ENCODE data around the gene FAM13A.
A peak's percentile ranks its signal among the peaks of the same experiment; 100 is the strongest.

Gene FAM13A

GRCh38 chr4:88775026-88775425 lies 282.0 kb downstream of the FAM13A start:
- no peak for TF ChIP-seq CTCF (IDR thresholded peaks at IDR 0.05; ENCODE audit: insufficient read depth, low read length, missing control alignments)
- CTCF ChIA-PET = no interaction called here
- H3K4me3 ChIP-seq (ENCODE audit: low read depth, low read length) = no peak overlapping the region
- POLR2A ChIA-PET = no interaction called here
- DNase-seq (ENCODE audit: low read depth, low spot score) = no peak

GRCh38 chr4:88771883-88772450 lies 285.0 kb downstream of the FAM13A start:
- TF ChIP-seq CTCF (IDR thresholded peaks at IDR 0.05; ENCODE audit: insufficient read depth, low read length, missing control alignments) = no peak
- no peak overlapping the region for H3K4me3 ChIP-seq (ENCODE audit: low read depth, low read length)
- CTCF ChIA-PET = interaction anchor here (0.6 to 1.4 kb wide), 3 partner anchors 15 to 252 kb away, joined by 3 to 4 read pairs (median 3); no protein-coding TSS in a partner anchor
- DNase-seq (ENCODE audit: low read depth, low spot score) = no peak
- POLR2A ChIA-PET = no interaction called here

- POLR2A ChIA-PET = no interaction called here
- CTCF ChIA-PET = interaction anchor here (1.0 kb wide), 1 partner anchor 10 kb away, joined by 3 read pairs; no protein-coding TSS in a partner anchor
- DNase-seq (ENCODE audit: low read depth, low spot score) = peak; percentile 74
- TF ChIP-seq CTCF (IDR thresholded peaks at IDR 0.05; ENCODE audit: insufficient read depth, low read length, missing control alignments) = no peak
- no peak overlapping the region for H3K4me3 ChIP-seq (ENCODE audit: low read depth, low read length)
Observed at GRCh38 chr4:88765729-88766128, 291.3 kb downstream of the FAM13A start.

GRCh38 chr4:88763075-88763474 lies 293.9 kb downstream of the FAM13A start:
- DNase-seq (ENCODE audit: low read depth, low spot score) = no peak
- H3K4me3 ChIP-seq (ENCODE audit: low read depth, low read length) = no peak overlapping the region
- ChIA-PET CTCF (no interaction called here), POLR2A (no interaction called here)
- TF ChIP-seq CTCF (IDR thresholded peaks at IDR 0.05; ENCODE audit: insufficient read depth, low read length, missing control alignments) = no peak

GRCh38 chr4:88761861-88762523 lies 295.0 kb downstream of the FAM13A start:
- no peak overlapping the region for H3K4me3 ChIP-seq (ENCODE audit: low read depth, low read length)
- no peak for TF ChIP-seq CTCF (IDR thresholded peaks at IDR 0.05; ENCODE audit: insufficient read depth, low read length, missing control alignments)
- ChIA-PET POLR2A (no interaction called here), CTCF (no interaction called here)
- DNase-seq (ENCODE audit: low read depth, low spot score) = no peak

- CTCF ChIA-PET = no interaction called here
- POLR2A ChIA-PET = no interaction called here
- TF ChIP-seq CTCF (IDR thresholded peaks at IDR 0.05; ENCODE audit: insufficient read depth, low read length, missing control alignments) = no peak
- no peak overlapping the region for H3K4me3 ChIP-seq (ENCODE audit: low read depth, low read length)
- DNase-seq (ENCODE audit: low read depth, low spot score) = no peak
Observed at GRCh38 chr4:88761342-88761741, 295.6 kb downstream of the FAM13A start.

Data from AG04449 (cell line).